ENCODE data around the gene UBL4A.

Gene UBL4A

GRCh38 chrX:154472685-154473632 lies 13.5 kb downstream of the UBL4A start:
- no peak for TF ChIP-seq CTCF (IDR thresholded peaks at IDR 0.05; ENCODE audit: control insufficient read depth, insufficient read depth, low read depth, low read length, missing control alignments)
- no peak overlapping the region for H3K4me3 ChIP-seq (ENCODE audit: control insufficient read depth, low read depth, low read length)
- no peak for DNase-seq (ENCODE audit: low read depth)

DNA sequence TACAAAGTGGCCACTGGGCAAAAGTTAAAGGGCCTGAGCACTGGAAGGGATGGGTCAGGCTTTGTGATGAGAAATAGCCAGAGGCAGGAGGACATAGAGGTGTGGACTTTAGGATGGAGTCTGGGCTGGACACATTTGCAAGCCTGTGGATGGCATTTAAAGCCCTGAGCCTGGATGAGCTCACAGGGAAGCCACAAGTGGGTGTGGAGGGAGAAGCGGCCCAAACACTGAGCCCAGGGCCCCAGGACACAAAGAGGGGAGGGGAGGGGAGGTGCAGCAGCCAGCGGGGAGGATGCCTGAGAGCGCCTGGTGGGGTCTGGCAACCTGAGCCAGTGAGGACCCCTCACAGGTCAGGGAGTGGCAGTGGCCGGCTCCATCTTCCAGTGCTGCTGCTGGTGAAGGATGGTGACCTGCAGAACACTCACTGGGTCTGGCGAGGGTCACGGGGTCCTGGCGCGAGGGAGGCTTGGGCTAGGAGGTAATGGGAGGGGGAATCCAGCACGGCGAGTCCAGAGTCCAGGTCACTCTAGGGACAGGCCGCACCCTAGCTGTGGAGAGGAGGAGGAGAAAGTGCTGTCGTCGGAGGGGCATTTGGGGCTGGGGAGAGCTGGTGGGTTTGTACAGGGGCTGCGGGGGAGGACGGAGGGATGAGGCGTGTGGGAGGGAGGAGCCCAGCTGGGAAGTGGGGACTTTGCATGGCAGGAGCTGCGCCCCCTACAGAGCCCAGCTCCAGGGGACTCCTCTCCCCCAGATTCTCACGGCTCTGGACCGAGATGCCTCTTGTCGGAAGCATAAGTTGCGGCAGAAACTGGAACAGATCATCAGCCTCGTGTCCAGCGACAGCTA lies 14.4 kb downstream of the UBL4A start:
- no peak for DNase-seq (ENCODE audit: low read depth)
- no peak for TF ChIP-seq CTCF (IDR thresholded peaks at IDR 0.05; ENCODE audit: control insufficient read depth, insufficient read depth, low read depth, low read length, missing control alignments)
- no peak overlapping the region for H3K4me3 ChIP-seq (ENCODE audit: control insufficient read depth, low read depth, low read length)

GRCh38 chrX:154470914-154471568 lies 15.4 kb downstream of the UBL4A start:
- no peak for TF ChIP-seq CTCF (IDR thresholded peaks at IDR 0.05; ENCODE audit: control insufficient read depth, insufficient read depth, low read depth, low read length, missing control alignments)
- no peak overlapping the region for H3K4me3 ChIP-seq (ENCODE audit: control insufficient read depth, low read depth, low read length)
- no peak for DNase-seq (ENCODE audit: low read depth)

GRCh38 chrX:154470434-154470833 lies 16.0 kb downstream of the UBL4A start:
- H3K4me3 ChIP-seq (ENCODE audit: control insufficient read depth, low read depth, low read length), result no peak overlapping the region
- no peak for TF ChIP-seq CTCF (IDR thresholded peaks at IDR 0.05; ENCODE audit: control insufficient read depth, insufficient read depth, low read depth, low read length, missing control alignments)
- no peak for DNase-seq (ENCODE audit: low read depth)

DNA sequence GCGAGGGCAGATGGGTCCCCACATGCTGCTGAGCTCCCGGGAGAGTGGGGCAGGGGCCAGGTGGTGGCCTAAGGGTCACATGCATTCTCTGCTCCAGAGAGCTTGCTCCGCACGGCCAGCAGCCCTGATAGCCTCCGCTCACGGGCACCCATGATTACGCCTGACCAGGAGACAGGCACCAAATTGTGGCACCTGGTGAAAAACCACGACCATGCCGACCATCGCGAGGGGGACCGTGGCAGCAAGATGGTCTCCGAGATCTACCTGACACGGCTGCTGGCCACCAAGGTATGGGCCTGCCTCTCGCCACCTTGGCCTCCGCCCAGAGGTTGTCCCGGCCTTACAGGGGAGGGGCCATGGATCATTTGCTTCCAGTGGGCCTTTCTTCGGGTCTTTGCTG lies 16.5 kb downstream of the UBL4A start:
- no peak for TF ChIP-seq CTCF (IDR thresholded peaks at IDR 0.05; ENCODE audit: control insufficient read depth, insufficient read depth, low read depth, low read length, missing control alignments)
- H3K4me3 ChIP-seq (ENCODE audit: control insufficient read depth, low read depth, low read length), result no peak overlapping the region
- no peak for DNase-seq (ENCODE audit: low read depth)

- no peak overlapping the region for H3K4me3 ChIP-seq (ENCODE audit: control insufficient read depth, low read depth, low read length)
- TF ChIP-seq CTCF (IDR thresholded peaks at IDR 0.05; ENCODE audit: control insufficient read depth, insufficient read depth, low read depth, low read length, missing control alignments), result no peak
- no peak for DNase-seq (ENCODE audit: low read depth)
These were observed 17.3 kb downstream of the UBL4A start for GRCh38 chrX:154469114-154469513.
